ENCODE measurements around the gene TBC1D24.
"Not testable (repeated sequence)": the region's sequence is repeated elsewhere in the genome, so short reads cannot be mapped to it uniquely, and the experiment has no call there.

The TBC1D24 gene

GRCh38 chr16:2518823-2519710, 44.1 kb downstream of the TBC1D24 start:
- no peak for DNase-seq

GRCh38 chr16:2519711-2520080, 44.8 kb downstream of the TBC1D24 start:
- DNase-seq: no peak

GRCh38 chr16:2520097-2520783, 45.3 kb downstream of the TBC1D24 start, which contains the start of gene AMDHD2:
AMDHD2 (plus strand) TSS chr16:2520371; CDS start chr16:2520459, 88 bp downstream.
- DNase-seq: peak; percentile 91

GRCh38 chr16:2520784-2521531, 46.0 kb downstream of the TBC1D24 start:
- peak; percentile 37 for DNase-seq

- no peak for DNase-seq
Measured at GRCh38 chr16:2523801-2524231, 48.9 kb downstream of the TBC1D24 start.

GRCh38 chr16:2524339-2524938, 49.5 kb downstream of the TBC1D24 start:
- DNase-seq: no peak

- DNase-seq: no peak
Measured at GRCh38 chr16:2526135-2526534, 51.2 kb downstream of the TBC1D24 start.

- no peak for DNase-seq
Measured at GRCh38 chr16:2527071-2527783, 52.3 kb downstream of the TBC1D24 start.

- DNase-seq: no peak
Measured at GRCh38 chr16:2527784-2528100, 52.8 kb downstream of the TBC1D24 start.

GRCh38 chr16:2528161-2529060, 53.5 kb downstream of the TBC1D24 start:
- DNase-seq: no peak

- DNase-seq: no peak
Measured at GRCh38 chr16:2529061-2529931, 54.4 kb downstream of the TBC1D24 start.

- no peak for DNase-seq
Measured at GRCh38 chr16:2529961-2530628, 55.2 kb downstream of the TBC1D24 start.

GRCh38 chr16:2530629-2531318, 55.8 kb downstream of the TBC1D24 start:
- DNase-seq: no peak

- DNase-seq: no peak
Measured at GRCh38 chr16:2531371-2531695, 56.4 kb downstream of the TBC1D24 start, which contains the start of gene CEMP1. CEMP1 (minus strand) TSS chr16:2531408; CDS start chr16:2531073, 335 bp downstream.

GRCh38 chr16:2531696-2532493, 57.0 kb downstream of the TBC1D24 start:
- DNase-seq: peak; percentile 99

- peak; percentile 65 for DNase-seq
Measured at GRCh38 chr16:2532494-2533141, 57.7 kb downstream of the TBC1D24 start.

- DNase-seq: not testable (repeated sequence)
Measured at GRCh38 chr16:2533142-2533755, 58.3 kb downstream of the TBC1D24 start.
